Measurements from ENCODE around the gene TAC3.
"Not testable (repeated sequence)": the region's sequence is repeated elsewhere in the genome, so short reads cannot be mapped to it uniquely, and the experiment has no call there.

Gene TAC3

DNA sequence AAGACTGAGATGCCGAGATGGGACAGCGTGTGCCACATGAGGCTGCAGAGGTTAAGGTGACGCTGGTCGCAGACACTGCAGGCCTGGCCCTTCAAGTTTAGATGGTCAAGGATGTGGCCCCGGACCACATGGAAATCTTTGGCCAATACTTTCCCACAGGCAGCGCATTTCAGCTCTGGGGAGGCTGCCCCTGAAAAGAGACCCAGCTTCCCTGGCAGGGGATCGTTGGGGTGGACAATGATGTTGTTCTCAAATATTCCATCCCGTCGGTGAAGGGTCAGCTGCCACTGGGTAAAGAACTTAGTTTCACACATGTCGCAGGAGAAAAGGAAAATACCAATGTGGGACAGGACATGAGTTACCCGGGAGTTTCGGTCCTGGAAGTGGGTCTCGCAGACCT lies 12.9 kb downstream of the TAC3 start:
- DNase-seq, result no peak

DNA sequence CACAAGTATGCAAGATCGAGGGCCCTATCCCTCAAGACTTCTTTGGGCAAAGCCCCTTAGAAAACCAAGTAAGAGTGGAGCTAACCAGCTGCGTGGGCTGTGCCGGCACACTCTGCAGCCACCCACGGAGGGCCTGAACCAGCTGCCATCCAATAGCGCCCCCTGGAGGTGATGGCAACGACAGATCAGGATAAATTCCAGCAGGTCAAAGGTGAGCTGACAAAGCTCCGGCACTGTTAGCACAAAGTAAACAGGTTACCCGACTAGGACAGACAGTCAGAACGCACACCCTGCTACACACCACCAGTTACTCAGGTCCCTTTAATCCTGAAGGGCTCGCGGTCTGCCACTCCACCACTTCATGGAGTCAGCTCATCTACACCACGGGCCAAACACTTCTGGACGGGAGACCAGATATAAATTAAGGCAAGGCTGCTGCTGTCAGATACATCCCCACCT lies 14.9 kb downstream of the TAC3 start:
- peak; percentile 92 for DNase-seq

DNA sequence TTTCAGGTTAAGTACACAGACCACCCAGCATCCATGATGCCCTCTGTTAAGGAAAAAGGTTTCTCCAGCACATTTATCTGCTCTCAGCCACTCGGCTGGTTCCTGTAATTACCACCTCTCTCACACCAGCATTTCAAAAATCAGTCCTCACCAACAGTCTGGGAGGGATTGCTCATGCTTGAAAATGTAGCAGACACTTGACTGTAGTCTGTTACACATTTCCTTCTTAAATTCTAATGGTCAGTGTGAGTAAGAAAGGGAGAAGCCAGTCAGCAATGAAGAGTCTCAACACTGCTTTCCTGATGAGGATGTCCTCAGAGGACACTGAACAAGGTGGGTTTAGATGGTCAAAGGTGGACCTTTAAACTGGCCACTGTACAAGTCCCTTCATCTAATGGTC lies 15.9 kb downstream of the TAC3 start:
- peak; percentile 27 for DNase-seq

DNA sequence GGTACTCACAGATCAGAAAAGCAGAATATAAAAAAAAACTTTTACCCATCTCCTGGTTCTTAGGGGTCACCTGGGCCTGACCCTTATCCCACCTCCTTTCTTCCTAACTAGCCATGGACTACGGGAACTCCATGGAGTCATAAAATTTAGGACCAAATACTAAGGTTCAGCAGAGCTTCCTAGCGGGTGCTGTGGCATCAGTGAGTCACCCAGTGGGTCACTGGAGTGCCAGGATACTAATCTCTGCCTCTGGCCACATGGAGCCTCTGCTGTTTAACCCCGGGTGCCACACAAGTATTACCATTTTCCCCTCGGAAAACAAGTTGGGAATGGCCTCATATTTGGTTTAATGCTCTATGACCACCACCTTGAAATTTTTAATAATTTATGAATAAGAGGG lies 16.9 kb downstream of the TAC3 start:
- no peak for DNase-seq

DNA sequence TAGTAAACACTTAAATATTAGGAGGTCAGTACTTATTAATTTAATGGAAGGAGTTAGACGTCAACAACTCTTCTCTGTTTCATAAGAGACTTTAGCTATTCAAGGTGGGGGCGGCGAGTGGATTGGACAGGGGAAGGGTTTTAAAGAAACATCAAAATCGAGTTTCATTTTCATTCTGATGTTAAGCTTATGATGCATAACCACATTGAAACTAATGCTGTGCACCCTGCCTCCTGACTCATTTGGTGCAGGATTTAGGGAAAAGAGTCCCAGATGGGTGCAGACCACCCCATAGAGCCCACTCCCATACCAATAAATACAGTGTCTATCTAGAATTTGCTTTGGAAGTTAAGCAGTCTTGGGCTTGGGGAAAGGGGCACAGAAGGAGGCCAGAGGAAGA lies 17.3 kb downstream of the TAC3 start:
- DNase-seq, result no peak

DNA sequence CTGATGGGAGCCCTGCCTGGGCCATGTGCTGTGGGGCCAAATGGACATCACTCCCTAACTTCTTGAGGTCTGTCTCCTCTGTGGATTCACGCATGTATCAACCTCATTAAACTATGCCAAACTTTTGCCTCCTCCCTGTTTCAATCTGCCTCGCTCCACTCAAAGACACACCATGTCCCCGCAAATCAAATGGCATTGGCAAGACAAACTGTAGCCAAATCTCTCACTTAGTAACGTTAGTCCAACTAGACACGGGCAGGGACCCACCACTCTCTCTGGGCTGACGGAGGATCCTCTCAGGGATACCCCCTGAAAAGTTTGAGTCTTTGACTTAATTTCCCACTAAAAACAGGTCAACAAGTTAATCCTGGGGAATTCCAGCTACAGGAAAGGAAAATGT lies 18.0 kb downstream of the TAC3 start:
- no peak for DNase-seq

DNA sequence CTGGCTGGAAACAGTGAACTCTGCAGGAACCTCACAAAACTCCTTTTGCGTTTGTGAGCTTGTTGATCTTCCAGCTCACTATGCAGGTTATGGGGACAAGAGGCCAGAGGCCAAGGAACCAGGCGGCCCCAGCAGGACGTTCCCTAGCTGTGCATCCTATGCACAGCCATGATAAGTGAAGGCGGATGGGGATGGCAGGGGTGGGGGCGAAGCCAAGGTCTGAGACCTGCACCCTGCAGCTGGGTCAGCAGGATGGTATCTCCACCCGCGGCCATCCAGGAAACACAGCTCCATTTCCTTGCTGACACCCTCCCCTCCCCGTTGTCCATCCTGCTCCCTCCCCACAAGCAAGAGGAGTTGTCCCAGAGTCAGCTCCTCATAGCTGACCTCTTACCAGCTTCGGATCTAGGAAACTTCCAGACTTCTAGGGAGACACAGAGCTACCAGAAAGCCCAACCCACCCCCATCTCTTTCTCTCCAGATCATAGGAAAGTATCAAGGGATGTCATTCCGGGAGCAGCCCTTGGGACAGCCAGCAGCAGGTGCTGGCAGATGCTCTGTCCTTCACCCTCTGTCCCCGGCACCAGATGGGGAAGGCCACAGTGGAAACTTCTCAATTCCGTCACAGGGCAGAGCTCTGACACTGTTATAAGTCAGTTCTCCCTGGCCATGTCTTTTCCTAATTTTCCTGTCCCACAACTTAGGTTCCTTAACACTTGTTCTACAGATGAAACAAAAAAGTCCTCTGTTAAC lies 19.4 kb downstream of the TAC3 start:
- DNase-seq, result peak; percentile 49

DNA sequence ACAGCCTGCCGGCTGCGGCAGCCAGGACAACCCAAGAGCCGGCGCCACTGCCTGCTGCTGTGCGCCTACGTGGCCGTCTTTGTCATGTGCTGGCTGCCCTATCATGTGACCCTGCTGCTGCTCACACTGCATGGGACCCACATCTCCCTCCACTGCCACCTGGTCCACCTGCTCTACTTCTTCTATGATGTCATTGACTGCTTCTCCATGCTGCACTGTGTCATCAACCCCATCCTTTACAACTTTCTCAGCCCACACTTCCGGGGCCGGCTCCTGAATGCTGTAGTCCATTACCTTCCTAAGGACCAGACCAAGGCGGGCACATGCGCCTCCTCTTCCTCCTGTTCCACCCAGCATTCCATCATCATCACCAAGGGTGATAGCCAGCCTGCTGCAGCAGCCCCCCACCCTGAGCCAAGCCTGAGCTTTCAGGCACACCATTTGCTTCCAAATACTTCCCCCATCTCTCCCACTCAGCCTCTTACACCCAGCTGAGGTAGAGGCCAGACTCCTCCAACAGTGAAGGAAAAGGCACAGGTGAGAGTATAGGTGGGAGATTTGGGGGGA lies 20.3 kb downstream of the TAC3 start:
- peak; percentile 51 for DNase-seq

DNA sequence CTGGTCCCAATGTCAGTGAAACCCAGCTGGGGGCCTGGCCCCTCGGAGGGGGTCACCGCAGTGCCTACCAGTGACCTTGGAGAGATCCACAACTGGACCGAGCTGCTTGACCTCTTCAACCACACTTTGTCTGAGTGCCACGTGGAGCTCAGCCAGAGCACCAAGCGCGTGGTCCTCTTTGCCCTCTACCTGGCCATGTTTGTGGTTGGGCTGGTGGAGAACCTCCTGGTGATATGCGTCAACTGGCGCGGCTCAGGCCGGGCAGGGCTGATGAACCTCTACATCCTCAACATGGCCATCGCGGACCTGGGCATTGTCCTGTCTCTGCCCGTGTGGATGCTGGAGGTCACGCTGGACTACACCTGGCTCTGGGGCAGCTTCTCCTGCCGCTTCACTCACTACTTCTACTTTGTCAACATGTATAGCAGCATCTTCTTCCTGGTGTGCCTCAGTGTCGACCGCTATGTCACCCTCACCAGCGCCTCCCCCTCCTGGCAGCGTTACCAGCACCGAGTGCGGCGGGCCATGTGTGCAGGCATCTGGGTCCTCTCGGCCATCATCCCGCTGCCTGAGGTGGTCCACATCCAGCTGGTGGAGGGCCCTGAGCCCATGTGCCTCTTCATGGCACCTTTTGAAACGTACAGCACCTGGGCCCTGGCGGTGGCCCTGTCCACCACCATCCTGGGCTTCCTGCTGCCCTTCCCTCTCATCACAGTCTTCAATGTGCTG lies 21.0 kb downstream of the TAC3 start:
- peak; percentile 48 for DNase-seq

DNA sequence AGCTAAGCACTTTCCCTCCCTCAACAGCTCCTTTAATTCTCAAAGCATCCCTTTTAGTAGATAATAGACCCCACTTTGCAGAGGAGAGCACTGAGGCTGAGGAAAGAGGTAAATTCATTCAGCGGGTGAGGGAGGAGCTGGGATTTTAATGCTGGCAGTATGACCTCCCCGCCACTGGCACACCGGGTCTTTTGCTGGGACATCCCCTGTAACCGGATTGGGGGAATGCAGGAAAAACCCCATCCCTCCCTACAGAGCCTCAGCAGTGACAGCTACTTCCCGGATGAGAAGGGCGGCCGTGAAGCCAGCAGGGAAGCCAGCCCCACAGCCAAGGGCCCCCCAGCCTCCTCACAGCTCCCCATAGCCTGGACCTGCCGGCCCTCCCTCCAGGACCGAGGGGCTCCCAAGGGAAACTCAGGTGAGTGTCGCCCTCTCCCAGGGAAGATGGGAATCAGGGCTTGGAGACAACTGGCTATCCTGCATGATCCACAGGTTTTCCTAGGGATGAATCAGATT lies 22.0 kb downstream of the TAC3 start:
- no peak for DNase-seq

DNA sequence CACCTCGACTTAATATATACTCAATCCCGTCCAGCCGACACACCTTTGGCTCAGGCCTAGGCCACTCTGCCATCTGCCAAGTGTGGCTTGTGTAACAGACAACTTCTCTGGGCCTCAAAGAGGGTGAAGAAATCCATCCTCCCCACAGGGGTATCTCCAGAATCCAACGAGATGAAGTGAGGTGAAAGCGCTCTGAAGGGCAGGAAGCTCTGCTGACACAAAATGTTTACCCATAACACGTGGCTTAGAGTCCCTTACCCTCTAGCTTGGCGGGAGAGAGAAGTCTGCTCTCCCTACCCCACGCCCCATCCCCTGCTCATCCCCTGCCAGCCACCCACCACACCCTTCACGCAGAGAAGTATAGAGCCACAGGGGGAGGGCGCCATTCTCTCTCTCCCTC lies 23.0 kb downstream of the TAC3 start:
- peak; percentile 40 for DNase-seq

DNA sequence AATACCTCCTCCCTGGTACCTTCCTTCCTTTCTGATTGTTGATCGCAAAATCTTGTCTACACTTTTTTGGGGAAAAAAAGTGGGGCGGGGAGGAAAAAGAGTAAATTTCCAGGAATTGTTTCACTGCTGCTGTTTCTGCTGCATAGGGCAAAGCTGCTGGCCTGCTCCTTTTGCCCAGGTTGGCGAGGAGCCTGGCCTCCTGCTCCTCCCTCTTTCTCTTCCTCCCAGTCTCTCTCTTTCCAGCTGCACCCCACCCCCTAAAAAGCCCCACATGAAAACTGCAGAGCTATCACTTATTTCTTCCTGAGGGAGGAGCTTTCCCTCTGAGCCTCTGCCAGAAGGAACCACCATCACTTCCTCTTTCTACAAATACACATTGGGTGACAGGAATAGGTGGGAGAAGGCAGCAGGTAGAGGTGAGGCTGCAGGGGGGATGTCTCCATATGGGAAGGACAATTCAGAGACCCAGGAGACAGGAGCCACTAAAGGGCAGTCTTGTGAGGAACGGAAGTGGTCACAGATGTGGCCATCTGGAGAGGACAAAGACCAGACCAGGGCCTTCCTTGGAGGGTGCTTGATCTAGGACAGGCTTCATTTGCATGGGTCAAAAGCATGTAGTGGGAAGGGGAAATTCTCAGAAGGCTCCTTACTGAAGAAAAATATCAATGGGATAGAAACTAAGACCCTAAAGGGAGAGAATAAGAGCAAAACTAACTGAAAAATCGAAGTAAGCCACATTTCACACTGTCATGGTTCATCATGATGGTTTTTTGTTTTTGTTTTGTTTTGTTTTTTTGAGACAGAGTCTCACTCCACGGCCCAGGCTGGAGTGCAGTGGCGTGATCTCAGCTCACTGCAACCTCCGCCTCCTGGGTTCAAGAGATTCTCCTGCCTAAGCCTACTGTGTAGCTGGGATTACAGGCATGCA lies 24.7 kb downstream of the TAC3 start:
- peak; percentile 42 for DNase-seq

DNA sequence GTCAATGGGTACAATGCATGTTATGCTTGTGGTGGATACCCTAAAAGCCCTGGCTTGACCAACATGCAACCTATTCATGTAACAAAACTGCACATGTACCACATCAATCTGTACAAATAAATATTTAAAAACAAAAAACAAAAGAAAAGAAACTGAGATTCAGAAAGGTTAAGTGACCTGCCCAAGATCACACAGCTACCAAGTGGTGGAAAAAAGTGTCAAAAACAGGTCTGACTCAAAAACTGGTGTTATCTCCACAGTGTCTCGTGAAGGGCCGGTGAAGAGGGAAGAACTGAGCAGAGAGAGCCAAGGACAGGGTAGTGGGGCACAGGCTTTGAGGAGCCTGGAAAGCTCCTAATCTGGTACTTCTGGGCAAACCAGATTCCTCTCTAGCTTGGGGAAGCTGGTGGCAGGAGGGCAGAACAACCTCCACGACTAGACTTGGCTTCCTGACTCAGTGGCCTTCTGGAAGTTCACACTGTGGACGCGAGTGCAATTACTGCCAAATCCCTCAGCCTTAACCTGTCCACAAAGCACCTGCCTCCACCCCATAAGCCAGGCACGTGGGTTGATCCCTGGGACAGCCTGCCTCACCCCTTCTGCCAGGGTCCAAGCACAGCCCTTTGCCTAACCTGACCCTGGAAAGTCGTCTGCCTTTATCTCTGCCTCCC lies 25.5 kb downstream of the TAC3 start:
- peak; percentile 48 for DNase-seq

DNA sequence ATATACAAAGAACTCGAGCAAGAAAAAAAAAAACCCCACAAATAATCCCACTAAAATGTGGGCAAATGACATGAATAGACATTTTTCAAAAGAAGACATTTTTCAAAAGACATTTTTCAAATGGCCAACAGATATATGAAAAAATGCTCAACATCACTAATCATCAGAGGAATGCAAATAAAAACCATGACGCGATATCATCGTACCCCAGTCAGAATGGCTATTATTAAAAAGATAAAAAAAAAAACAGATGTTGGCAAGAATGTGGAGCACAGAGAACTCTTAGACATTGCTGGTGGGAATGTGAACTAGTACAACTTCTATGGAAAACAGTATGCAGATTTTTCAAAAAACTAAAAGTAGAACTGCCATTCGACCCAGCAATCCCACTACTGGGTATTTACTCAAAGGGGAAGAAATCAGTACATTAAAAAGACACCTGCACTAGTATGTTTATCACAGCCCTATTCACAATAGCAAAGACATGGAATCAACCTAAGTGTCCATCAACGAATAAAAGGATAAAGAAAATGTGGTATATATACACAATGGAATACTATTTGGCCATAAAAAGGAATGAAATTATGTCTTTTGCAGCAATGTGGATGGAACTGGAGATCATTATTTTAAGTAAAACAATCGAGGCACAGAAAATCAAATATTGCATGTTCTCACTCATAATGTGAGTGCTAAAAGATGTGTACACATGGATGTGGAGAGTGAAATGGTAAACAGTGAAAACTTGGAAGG lies 26.3 kb downstream of the TAC3 start:
- DNase-seq, result no peak

DNA sequence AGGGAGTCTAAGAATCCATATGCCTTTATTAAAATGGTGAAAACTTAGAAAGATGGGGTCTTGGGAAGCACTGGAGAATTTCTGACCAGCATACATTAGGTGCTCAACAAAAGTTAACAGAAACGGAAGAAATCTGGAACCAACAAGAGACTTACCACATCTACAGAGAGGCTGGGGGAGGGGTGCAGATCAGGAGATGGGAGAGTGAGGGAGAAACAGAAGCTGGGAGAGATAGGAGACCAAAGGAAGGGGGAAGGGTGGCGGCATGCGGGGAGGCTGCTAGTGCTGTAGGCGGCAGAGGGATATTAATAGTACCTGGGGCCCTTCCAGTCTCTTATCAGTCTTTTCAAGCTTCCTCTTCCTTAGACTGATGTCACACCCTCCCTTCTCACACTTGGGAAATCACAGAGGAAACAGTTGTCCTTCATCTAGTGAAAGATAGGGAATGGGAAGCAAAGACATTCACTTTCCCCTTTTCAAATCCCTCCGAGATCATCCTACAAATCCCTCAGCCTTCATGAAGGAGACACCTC lies 28.1 kb downstream of the TAC3 start:
- peak; percentile 61 for DNase-seq

DNA sequence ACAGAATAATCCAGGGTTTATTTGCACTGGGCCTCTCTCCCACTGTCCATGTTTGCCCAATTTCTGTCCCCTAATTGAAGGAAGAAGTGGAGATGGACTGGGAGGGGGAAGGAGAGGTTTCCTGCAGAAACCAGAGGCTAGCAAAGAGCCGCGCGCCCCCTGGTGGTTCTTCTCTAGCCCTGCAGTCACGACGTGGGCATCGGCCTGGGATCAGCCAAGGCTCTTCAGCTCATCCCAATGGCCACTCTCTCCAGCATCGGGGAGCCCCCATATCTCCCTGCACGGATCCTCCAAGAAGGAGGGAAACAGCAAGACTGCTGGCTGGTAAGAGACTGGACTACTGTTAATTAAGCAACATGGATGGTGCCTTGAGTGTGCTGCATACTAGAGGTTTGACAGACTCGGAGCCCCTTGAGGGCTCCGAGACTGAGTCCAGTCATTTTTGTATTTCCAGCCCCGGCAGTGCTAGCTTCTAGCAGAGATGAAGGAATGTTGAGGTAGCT lies 28.7 kb downstream of the TAC3 start:
- DNase-seq, result peak; percentile 91

DNA sequence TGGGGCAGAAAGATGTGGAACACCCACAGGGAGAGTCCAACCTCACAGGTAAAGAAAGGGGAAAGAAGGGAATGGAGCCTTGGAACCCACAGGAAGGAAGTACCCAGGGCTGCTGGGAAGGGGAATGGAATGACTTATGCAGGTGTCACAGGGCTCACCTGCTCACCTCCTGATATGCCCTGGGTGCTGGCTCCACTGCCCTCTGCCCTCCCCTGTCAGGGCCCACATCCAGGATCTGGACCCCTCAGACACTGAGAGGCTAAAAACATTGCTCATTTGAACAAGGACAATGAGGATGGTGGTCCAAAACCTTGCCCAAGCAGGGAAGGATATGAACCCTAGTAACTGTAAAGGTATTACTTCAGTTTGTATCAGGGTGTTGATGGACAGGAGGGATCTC lies 29.3 kb downstream of the TAC3 start:
- DNase-seq, result peak; percentile 44

DNA sequence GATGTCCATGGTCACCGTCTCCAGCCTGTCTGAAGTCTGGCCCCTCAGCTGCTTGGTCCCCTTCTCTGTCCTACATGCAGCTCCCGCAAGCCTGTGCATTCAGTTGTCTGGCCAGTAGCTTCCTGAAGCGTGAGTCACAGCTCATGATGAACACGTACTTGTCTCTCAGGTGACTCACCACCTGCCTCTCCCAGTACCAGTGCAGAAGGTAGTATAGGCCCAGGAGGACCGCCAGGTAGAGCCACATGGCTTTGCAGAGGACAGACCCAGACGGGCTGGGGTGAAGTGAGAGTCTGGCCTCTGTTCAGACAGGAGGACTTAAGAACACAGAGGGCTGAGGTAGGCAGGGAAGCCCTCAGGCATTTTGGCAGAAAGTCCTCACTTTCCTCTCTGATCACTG lies 30.6 kb downstream of the TAC3 start:
- DNase-seq, result peak; percentile 100

DNA sequence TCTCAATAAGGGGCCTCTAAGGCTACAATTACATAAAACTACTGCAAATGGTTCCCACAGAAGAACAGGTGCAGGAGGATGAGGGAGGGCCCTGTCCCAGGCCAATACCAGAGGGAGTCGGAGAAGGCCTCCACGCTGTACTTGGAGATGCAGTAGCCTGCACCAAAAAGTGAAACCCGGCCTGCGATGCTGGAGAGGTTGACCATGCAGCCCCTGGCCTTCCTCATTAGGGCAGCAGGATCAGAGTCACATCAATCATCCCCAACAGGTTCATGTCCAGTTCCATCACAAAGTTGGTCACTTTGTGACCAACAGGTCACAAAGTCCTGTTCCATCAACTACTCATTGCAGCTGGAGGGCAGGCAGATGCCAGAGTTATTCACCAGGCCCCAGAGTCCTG lies 32.9 kb downstream of the TAC3 start:
- DNase-seq, result no peak

DNA sequence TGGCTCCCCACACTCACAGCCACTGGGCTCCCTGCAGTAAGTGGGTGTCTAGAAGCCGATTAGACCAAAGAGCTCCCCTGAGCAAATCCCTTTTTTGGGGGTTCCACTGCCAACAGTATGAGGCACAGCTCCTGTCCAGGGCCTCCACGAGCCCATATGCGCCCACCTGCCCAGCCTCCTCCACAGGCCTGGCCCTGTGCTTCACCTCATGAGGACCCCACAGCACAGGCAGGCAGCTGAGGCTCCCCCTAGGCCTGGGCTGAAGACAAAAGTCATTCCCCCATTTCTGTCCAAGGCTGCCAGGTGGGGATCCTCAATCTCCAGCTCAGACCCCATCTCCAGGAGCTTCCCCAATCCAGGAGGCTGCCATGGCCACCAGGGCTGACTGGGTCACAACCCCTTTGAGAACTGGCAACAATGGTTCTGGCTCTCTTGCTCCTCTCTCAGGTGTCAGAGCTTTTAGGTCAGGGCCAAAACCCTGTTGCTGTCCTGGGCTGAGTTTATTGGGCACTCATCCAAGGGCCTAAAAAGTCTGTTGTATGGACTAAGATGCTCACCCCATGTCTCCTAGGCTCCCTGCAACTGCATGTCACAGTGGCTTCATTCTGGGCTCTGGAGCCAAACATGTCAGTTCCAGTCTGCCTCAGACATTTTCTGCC lies 33.6 kb downstream of the TAC3 start:
- not testable (repeated sequence) for DNase-seq
